GM18870 (cell line): ENCODE measurements around the gene KRTAP4-11.
"Not testable (repeated sequence)": the region's sequence is repeated elsewhere in the genome, so short reads cannot be mapped to it uniquely, and the experiment has no call there.

Experiments
- ATAC-seq: cut with Tn5 transposase; IDR thresholded peaks from one replicate; pipeline ENCODE4 v1.9.1; 2021; ENCODE audit warnings: moderate library complexity; ENCODE audit not compliant: unreplicated experiment

Gene KRTAP4-11

GRCh38 chr17:41088760-41089352 lies 29.3 kb downstream of the KRTAP4-11 start:
- ATAC-seq = not testable (repeated sequence)

GRCh38 chr17:41084100-41084856 lies 33.9 kb downstream of the KRTAP4-11 start, which contains the start of gene KRTAP4-7:
Gene KRTAP4-7 (plus strand): TSS chr17:41084150. CDS start chr17:41084207, 57 bp downstream.
- not testable (repeated sequence) for ATAC-seq

GRCh38 chr17:41083427-41083826 lies 34.7 kb downstream of the KRTAP4-11 start:
- not testable (repeated sequence) for ATAC-seq

GRCh38 chr17:41082626-41083025 lies 35.5 kb downstream of the KRTAP4-11 start:
- ATAC-seq = no peak

- no peak for ATAC-seq
These were observed 41.4 kb downstream of the KRTAP4-11 start for GRCh38 chr17:41076788-41077187.

- no peak for ATAC-seq
These were observed 44.5 kb downstream of the KRTAP4-11 start for GRCh38 chr17:41073676-41074075.

- ATAC-seq = no peak
These were observed 46.4 kb downstream of the KRTAP4-11 start for GRCh38 chr17:41071606-41072360.

GRCh38 chr17:41069031-41069430 lies 49.1 kb downstream of the KRTAP4-11 start:
- no peak for ATAC-seq

- no peak for ATAC-seq
These were observed 50.9 kb downstream of the KRTAP4-11 start for GRCh38 chr17:41067281-41067680.
